Measurements from ENCODE around the gene OR52A5.
"Not testable (repeated sequence)": the region's sequence is repeated elsewhere in the genome, so short reads cannot be mapped to it uniquely, and the experiment has no call there.

OR52A5 gene

GRCh38 chr11:5137996-5138395 is at the start of gene OR52A5:
Gene OR52A5, minus strand, starts transcription at chr11:5138356. Its CDS starts 5,714 bp downstream, at chr11:5132642.
- DNase-seq = no peak

GRCh38 chr11:5178046-5178837 is 40.1 kb upstream of the OR52A5 start:
- no peak for DNase-seq

GRCh38 chr11:5174934-5175333 is 36.8 kb upstream of the OR52A5 start:
- DNase-seq = no peak

DNA sequence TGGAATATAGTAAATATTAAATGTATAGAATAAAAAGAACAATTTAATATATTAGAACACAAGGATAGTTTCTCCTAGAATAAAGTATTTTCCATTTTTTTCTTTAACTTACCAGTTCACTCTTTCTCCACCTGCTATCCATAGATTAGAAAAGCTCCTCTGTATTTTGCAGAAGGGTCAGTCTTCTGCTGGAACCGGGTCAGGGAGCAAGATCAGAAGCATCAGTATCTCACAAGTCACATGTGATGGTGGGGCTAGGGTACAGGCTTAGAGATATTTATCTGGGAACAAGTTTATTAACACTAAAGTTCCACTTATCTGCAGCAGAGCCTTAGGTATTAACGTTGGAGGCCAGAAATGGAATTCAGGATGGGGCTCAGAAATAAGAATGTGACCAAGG is 33.7 kb upstream of the OR52A5 start:
- DNase-seq = no peak

GRCh38 chr11:5165898-5166297 is 27.7 kb upstream of the OR52A5 start:
- not testable (repeated sequence) for DNase-seq

DNA sequence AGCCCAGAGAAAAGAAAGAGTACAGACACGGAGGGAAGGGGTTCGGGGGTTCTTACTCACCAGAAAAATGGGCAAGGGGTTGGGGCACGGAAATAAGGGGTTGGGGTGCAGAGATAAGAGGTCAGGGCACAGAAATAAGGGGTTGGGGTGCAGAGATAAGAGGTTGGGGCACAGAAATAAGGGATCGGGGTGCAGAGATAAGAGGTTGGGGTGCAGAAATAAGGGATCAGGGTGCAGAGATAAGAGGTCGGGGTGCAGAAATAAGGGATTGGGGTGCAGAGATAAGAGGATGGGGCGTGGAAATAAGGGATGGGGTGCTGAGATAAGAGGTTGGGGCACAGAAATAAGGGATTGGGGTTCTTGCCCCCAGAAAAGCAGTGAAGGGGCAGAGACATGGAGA is 26.7 kb upstream of the OR52A5 start:
- DNase-seq = not testable (repeated sequence)

DNA sequence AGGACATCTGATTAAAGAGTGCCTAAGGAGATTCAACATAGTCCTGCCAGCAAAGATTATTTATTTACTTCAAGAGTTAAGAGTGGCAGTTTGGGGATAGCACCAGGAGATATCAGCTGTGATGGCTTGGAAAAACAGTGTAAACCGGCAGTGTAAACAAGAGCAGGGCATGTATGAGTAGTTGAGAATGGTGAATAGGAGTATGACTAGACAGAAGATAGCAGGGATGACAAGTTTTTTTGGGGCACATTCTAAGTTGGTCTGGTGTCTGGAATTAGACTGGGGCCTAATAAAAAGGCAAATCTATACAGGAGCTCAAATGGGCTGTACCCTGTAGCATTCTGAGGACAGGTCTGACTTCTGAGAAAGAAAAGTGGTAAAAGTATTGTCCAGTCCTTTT is 22.9 kb upstream of the OR52A5 start:
- not testable (repeated sequence) for DNase-seq

GRCh38 chr11:5160217-5160616 is 22.1 kb upstream of the OR52A5 start:
- DNase-seq = not testable (repeated sequence)

DNA sequence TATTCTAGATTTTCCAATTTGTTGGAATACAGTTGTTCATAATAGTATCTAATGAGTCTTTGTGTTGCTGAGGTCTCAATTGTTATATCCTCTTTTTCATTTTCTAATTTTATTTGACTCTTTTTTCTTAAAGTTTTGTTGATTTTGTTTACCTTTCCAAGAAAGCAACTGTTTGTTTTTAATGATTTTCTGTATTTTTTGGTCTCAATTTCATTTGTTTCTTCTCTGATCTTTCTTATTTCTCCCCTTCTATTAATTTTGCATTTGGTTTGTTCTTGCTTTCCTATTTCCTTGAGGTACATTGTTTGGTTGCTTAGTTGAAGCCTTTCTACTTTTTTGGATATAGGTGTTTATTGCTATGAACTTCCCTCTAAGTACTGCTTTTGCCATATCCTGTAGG is 21.6 kb upstream of the OR52A5 start:
- no peak for DNase-seq

- no peak for DNase-seq
Measured at GRCh38 chr11:5154657-5155056, 16.5 kb upstream of the OR52A5 start, which contains the start of gene OR52A1. Gene OR52A1, minus strand, starts transcription at chr11:5154757. Its CDS starts 2,388 bp downstream, at chr11:5152369.

DNA sequence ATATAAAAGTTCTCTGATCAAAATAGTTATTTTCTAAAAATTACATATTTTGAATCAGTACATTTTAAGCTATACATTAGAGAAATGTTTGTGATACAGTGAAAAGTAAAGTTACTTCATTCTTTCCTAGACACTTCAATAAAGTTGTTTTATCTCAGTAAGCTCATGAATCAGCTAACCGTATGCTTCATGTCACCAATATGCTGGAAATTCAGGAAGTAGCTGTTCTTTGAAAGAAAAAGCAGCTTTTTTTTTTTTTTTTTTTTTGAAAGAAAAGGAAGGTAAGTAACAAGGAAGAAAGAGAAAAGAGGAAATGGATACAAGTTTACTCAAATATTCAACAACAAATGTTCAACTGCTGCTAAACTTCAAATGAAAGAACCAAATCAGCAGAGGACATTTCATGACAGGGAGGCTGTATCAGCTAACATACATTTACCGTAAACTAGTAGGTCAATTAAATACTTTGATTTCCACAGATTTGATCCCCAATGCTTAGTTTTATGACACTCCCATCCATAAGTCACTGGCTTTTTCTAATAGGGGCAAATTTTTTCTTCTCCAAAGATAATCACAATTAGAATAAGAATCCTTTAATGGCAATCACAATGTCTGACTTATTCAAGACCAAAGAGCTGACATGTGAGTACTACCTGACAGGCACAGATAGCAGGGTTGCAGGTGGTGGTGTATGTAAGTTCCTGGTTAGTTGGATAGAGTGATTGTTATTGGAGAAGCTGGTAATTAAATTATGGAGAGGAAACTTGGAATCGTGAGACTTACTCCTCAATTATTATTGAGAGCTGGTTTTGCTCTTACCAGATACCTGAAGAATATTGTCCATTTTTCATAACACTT is 15.6 kb upstream of the OR52A5 start:
- DNase-seq = no peak

- no peak for DNase-seq
Measured at GRCh38 chr11:5151713-5152153, 13.6 kb upstream of the OR52A5 start.

DNA sequence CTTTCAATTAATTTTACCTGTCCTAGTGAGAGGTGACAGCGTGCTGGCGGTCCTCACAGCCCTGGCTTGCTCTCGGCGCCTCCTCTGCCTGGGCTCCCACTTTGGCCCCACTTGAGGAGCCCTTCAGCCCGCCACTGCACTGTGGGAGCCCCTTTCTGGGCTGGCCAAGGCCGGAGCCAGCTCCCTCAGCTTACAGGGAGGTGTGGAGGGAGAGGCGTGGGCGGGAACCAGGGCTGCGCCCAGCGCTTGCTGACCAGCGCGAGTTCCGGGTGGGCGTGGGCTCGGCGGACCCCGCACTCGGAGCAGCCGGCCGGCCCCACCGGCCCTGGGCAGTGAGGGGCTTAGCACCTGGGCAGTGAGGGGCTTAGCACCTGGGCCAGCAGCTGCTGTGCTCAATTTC is 6.0 kb upstream of the OR52A5 start:
- not testable (repeated sequence) for DNase-seq

- no peak for DNase-seq
Measured at GRCh38 chr11:5137014-5137413, 1.1 kb downstream of the OR52A5 start.

- DNase-seq = no peak
Measured at GRCh38 chr11:5136261-5136660, 1.9 kb downstream of the OR52A5 start.

DNA sequence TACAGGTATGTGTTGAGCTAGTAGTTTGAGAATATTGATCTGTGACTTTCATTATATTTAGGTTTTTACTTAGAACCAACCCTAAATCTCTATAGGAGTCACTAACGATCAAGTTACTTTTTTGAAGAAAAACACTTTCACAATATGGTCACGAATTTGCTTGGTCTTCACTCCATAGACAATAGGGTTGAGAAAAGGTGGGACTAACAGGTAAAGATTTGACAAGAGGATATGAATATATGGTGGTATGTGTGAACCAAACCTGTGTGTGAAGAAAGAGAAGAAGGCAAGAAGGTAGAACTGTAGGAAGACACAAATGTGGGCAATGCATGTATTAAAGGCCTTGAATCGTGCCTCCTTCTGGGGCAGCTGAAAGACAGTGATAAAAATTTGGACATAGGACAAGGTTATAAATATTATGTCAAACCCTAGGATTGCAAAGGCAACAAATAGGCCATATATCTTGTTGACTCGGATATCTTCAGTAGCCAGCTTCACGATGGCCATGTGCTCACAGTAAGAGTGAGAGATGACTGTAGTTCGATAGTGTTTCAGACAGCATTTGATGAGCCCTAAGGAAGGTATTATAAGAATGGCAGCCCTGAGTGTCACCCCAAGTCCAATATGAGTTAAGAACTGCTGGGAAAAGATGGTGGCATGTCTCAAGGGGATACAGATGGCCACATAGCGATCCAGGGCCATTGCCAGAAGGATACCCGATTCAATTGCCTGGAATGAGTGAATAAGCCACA is 6.4 kb downstream of the OR52A5 start:
- DNase-seq = no peak

GRCh38 chr11:5129457-5129877 is 8.7 kb downstream of the OR52A5 start:
- peak; percentile 1 for DNase-seq

DNA sequence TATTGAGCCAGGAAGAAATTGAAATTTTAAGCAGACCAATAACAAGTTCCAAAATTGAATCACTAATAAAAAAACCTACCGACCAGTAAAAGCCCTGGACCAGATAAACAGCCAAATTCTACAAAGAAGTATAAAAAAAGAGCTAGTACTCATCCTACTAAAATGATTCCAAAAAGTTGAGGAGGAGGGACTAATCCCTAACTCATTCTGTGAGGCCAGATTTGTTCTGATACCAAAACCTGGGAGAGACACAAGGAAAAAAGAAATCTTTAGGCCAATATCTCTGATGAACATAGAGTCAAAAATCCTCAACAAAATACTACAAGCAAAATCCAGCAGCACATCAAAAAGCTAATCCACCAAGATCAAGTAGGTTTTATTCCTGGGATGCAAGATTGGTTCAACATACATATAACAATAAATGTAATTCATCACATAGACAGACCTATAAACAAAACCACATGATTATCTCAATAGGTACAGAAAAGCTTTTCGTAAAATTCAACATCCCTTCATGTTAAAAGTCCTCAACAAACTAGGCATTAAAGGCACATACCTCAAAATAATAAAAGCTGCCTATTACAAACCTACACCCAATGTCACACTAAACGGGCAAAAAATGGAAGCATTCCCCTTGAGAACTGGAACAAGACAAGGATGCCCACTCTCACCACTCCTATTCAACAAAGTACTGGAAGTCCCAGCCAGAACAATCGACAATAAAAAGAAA is 13.1 kb downstream of the OR52A5 start:
- no peak for DNase-seq

DNA sequence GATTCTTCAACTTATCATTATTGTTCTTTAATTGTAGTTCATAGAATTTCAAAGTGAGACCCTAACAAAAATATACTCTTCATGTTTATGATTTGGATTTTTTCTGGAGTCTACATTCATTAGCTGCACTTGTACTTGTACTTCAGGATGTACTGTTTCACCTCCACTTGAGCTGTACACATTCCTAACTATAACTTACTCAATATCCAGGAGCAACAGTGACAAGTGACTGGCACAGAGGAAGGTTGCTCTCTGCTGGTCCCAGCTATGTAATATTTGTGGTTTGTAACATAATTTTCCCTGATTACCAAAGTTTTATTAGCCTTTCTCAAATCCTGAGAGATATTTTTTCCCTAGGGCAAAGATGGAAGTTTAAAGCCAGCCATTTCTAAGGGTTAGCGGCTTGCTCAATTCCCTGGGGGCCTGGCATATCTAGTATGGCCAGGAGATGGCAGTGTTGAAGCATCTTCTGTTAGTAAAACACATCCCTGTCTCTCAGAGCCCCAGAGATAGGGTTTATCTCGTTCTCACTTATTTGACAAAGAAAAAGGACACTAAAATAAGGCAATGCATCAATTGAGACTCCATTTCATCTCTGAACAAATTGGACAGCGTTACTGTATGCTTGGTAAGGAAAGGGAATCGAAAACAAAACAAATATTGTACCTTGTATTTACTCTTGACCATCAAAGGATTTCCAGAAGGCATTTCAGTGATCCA is 14.2 kb downstream of the OR52A5 start:
- peak; percentile 71 for DNase-seq

GRCh38 chr11:5118893-5119292 is 19.3 kb downstream of the OR52A5 start:
- DNase-seq = no peak

- no peak for DNase-seq
Measured at GRCh38 chr11:5117588-5117987, 20.6 kb downstream of the OR52A5 start.

GRCh38 chr11:5115339-5115738 is 22.8 kb downstream of the OR52A5 start:
- no peak for DNase-seq
